Measurements from ENCODE around the gene KANK2.

Gene KANK2

DNA sequence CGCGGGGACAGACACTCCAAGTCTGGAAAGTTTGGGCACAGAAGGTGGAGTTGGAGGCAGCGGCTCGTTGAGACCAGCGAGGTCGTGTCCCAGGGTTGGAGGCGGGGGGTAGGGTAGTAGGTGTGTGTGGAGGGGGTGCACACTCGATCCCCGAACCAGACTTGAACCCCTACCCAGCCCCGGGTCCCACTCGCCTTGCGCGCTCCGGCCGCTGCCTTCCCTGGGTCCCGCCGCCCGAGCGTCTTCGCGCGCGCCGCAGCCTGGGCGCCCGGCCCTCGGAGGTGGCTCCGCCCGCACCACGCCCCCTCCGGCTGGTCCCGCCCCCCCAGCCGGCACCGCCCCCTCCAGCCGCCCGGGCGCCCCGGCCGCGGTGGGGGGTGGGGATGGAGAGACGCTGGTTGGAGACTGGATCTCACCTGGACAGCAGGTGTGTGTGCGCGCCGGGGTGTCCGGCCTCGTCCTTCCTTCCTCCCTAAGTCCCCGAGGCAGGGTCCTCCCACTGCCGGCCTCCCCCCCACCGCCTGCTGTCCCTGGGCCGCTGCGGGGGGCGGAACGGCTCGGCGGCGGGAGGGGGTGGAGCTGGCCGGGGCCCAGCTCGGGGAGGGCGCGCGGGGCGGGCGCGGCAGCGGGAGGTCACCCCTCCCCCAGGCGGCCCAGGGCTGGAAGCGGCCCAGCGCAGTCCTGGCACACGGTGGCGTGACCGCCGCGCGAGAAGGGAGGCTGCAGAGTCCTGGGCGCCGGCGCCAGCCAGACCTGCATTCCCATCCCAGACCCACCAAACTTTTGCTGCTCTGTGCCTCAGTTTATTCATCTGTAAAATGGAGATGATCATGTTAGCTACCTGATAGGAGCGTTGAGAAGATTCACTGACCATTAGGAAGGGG, at the start of gene KANK2:
TSS of gene KANK2 (minus strand) at position 255 of the 884 bp plus-strand sequence. CDS start 3,034 bp downstream, outside the sequence.
- Mint-ChIP-seq H3K27ac (no peak within 1 kb of the TSS), H3K9me3 (no peaks in the 10 kb centered on the region), H3K4me3 (peak within 1 kb of the TSS; percentile 81), H3K4me1 (peaks cover 13% of the 10 kb centered on the region), H3K27me3 (peaks cover 16% of the 10 kb centered on the region), H3K36me3 (peaks cover 1% of the 10 kb centered on the region)
- DNase-seq (ENCODE audit: low spot score in 2 of 2): peak; percentile 67 to 83
- ATAC-seq (ENCODE audit: low read depth): peak; percentile 92

DNA sequence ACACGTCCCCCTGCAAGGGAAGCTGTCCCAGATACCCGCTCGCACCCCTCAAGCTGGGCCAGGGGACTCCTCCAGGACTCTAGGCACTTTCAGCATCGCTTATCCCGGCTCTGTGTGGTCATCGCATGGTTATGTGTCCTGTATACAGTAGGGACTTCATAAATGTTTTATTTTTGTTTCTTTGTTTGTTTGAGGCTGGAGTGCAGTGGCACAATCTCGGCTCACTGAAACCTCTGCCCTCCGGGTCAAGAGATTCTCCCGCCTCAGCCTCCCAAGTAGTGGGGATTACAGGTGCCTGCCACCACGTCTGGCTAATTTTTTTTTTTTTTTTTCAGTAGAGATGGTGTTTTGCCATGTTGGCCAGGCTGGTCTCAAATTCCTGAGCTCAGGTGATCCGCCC, 49.6 kb upstream of the KANK2 start:
- Mint-ChIP-seq H3K4me3 (no peak overlapping the region), H3K36me3 (no peaks in the 10 kb centered on the region), H3K27ac (no peak overlapping the region), H3K4me1 (peaks cover 4% of the 10 kb centered on the region), H3K27me3 (peaks cover 3% of the 10 kb centered on the region), H3K9me3 (no peaks in the 10 kb centered on the region)
- DNase-seq (ENCODE audit: low spot score in 2 of 2) (no peak), ATAC-seq (ENCODE audit: low read depth) (no peak)

DNA sequence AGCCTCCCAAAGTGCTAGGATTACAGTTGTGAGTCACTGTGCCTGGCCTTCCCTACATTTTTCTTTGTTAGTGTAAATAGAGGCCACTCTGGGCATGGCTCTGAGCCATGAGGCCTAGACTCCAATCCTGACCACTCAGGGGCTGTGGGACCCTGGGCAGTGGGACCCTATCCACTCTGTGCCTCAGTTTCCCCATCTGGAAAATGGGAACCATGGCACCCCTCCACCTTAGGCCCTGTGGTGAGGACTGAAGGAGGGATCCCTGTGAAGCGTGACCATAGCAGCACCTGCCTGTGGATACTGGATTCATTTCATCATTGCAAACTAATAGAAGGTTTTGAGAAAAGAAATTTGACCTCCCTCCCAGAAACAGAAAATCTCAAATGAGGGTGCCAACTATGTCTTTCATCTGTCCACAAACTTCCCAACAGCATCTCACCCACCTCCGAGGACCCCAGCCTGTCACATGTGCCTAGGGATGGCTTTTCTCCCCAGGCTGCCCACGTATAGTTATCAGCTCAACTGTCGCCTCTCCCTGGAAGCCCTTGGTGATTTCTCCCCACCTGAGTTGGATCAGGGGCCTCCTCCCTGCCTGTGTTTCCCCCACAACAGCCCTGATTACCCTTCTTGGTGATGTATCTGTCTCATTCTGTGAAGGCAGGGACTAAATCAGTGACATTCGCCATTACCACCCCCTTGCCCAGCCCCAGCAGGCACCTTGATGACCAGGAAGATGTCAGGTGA, 47.7 kb upstream of the KANK2 start:
- Mint-ChIP-seq H3K27ac (no peak overlapping the region), H3K4me1 (peaks cover 4% of the 10 kb centered on the region), H3K4me3 (no peak overlapping the region), H3K27me3 (peaks cover 3% of the 10 kb centered on the region), H3K36me3 (no peaks in the 10 kb centered on the region), H3K9me3 (no peaks in the 10 kb centered on the region)
- DNase-seq (ENCODE audit: low spot score in 2 of 2): no peak
- no peak for ATAC-seq (ENCODE audit: low read depth)

DNA sequence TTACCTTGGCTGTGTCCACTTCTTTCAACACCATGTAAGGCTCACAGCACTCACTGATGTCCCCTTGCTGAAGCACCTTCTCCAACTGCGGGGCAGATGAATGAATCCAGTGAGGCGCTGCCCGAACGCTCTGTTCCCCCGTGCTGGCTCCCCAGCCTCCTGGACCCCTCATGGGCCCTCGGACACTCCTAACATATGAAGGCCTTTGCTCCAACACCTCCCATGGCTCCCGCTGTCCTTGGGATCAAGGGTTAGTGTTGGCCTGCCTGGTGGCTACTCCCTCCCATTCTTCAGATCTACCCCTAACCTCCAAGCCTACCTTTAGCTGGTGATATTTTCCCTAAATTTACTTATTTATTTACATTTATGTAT, 46.4 kb upstream of the KANK2 start:
- Mint-ChIP-seq H3K27ac (peak overlapping the region; percentile 12), H3K27me3 (peaks cover 3% of the 10 kb centered on the region), H3K36me3 (no peaks in the 10 kb centered on the region), H3K4me3 (no peak overlapping the region), H3K9me3 (peaks cover 2% of the 10 kb centered on the region), H3K4me1 (peaks cover 4% of the 10 kb centered on the region)
- DNase-seq (ENCODE audit: low spot score in 2 of 2): no peak
- ATAC-seq (ENCODE audit: low read depth): peak; percentile 6

DNA sequence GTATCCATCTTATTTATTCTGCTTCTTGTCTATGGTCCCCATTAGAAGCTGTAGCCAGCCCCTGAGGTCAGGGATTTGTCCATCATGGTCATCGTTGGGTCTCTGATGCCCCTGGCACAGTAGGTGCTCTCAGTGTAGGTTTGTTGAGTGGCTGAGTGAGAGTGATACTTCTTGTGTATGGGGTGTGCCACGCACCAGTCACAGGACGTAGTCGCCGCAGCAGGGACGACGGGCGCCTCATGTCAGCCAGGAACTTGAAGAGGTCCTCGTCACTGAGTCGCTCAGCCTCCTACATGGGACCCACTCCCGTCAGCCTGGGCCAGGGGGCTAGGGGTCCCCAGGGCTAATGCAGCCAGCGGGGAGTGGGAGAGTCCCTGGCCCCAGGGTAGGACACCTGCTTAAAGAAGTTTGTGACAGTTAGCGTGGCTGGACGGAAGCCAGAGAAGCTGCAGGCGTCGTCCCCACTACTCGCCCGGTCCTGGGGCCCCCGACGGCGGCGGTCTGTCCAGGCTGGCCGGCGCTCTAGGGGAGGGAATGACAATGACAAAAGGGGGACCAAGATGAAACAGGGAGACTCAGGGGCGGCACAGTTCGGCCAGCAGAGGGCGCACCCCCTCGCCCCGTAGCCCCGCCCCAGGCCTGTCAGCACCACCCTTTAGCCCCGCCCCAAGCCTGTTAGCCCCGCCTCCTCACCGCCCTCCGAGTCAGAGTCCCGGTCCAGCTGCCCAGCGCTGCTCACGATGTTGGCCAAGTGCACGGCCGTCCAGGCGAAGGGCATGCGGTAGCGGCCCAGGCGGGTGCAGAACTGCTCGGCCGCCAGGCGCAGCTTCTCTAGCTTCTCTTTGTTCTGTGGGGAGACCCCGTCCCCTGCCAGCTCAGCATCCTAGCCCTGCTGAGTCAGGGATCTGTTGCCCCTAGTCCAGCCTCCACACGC, 45.8 kb upstream of the KANK2 start:
- Mint-ChIP-seq H3K27me3 (peaks cover 3% of the 10 kb centered on the region), H3K36me3 (peaks cover 3% of the 10 kb centered on the region), H3K4me1 (peaks cover 4% of the 10 kb centered on the region), H3K4me3 (no peak overlapping the region), H3K9me3 (peaks cover 6% of the 10 kb centered on the region), H3K27ac (peak overlapping the region; percentile 12)
- ATAC-seq (ENCODE audit: low read depth): peak; percentile 97
- peak; percentile 76 to 88 for DNase-seq (ENCODE audit: low spot score in 2 of 2)

DNA sequence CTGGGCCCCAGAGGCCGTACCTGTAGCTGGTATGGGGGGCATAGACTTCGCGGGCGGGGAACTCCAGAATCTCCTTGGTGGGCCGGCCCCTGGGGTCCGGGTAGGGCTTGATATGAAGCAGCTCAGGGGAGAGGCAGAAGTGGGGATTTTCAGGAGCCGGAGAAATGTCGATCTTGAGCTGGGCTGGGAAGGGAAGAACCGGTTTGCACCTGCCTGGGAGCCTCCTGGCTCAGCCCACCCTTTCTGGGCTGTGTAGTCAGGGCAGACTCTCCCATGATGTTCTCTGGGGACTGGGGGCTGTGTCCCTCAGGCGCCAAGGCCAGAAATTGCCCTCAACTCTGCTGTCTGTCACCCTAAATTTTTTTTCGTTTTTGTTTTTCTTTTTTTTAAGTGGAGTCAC, 44.7 kb upstream of the KANK2 start:
- H3K9me3 Mint-ChIP-seq: peaks cover 10% of the 10 kb centered on the region
- no peak for ATAC-seq (ENCODE audit: low read depth)

DNA sequence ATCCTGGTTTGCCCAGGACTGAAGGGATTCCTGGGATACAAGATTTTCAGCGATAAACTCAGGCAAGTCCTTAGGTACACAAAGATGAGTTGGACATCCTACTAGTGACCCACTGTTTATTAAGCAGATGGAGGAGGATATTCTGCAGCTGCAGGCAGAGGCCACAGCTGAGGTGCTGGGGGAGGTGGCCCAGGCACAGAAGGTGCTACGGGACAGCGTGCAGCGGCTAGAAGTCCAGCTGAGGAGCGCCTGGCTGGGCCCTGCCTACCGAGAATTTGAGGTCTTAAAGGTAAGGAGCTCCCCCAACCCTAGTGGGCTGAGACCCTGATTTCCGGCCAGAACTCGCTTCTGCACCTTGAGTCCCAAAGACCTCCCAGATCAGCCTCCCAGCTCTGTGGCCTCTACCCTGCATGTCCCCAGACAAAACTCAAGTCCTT, 42.7 kb upstream of the KANK2 start:
- H3K4me3 Mint-ChIP-seq: no peak overlapping the region
- ATAC-seq (ENCODE audit: low read depth): no peak
- DNase-seq (ENCODE audit: low spot score in 2 of 2): no peak
- H3K27me3 Mint-ChIP-seq: peaks cover 2% of the 10 kb centered on the region
- H3K4me1 Mint-ChIP-seq: peaks cover 4% of the 10 kb centered on the region
- H3K27ac Mint-ChIP-seq: no peak overlapping the region
- H3K9me3 Mint-ChIP-seq: peaks cover 10% of the 10 kb centered on the region
- peaks cover 8% of the 10 kb centered on the region for H3K36me3 Mint-ChIP-seq

More for the DNA sequence above, 44.7 kb upstream of the KANK2 start:
- DNase-seq (ENCODE audit: low spot score in 2 of 2): no peak
- peaks cover 4% of the 10 kb centered on the region for H3K4me1 Mint-ChIP-seq
- peaks cover 3% of the 10 kb centered on the region for H3K27me3 Mint-ChIP-seq
- peaks cover 6% of the 10 kb centered on the region for H3K36me3 Mint-ChIP-seq
- H3K4me3 Mint-ChIP-seq: no peak overlapping the region
- H3K27ac Mint-ChIP-seq: no peak overlapping the region

DNA sequence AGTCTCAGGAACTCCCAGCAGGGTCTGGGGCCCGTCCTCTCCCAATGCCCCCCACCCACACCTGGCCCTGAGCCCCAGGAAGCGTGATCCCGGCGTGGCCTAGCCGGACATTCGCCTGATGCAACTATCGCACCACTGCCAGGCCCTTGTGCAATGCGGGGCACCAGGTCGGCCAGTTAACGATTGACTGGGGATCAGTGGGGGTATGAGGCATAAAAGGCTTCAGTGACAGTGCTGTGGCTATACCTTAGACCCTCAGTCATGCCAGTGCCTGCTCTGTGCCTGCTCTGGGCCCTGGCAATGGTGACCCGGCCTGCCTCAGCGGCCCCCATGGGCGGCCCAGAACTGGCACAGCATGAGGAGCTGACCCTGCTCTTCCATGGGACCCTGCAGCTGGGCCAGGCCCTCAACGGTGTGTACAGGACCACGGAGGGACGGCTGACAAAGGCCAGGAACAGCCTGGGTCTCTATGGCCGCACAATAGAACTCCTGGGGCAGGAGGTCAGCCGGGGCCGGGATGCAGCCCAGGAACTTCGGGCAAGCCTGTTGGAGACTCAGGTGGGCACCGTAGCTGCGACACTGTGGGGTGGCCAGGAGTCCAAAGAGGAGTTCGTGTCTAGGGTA, 42.1 kb upstream of the KANK2 start, which contains the start of gene ANGPTL8:
TSS of gene ANGPTL8 (plus strand) at position 243 of the 624 bp plus-strand sequence. CDS start at position 262, 19 bp downstream.
- DNase-seq (ENCODE audit: low spot score in 2 of 2) (no peak), ATAC-seq (ENCODE audit: low read depth) (no peak)
- H3K36me3 Mint-ChIP-seq: peaks cover 8% of the 10 kb centered on the region
- peaks cover 10% of the 10 kb centered on the region for H3K9me3 Mint-ChIP-seq
- H3K27me3 Mint-ChIP-seq: peaks cover 2% of the 10 kb centered on the region
- no peak within 1 kb of the TSS for H3K27ac Mint-ChIP-seq
- H3K4me1 Mint-ChIP-seq: peaks cover 4% of the 10 kb centered on the region
- H3K4me3 Mint-ChIP-seq: no peak within 1 kb of the TSS

DNA sequence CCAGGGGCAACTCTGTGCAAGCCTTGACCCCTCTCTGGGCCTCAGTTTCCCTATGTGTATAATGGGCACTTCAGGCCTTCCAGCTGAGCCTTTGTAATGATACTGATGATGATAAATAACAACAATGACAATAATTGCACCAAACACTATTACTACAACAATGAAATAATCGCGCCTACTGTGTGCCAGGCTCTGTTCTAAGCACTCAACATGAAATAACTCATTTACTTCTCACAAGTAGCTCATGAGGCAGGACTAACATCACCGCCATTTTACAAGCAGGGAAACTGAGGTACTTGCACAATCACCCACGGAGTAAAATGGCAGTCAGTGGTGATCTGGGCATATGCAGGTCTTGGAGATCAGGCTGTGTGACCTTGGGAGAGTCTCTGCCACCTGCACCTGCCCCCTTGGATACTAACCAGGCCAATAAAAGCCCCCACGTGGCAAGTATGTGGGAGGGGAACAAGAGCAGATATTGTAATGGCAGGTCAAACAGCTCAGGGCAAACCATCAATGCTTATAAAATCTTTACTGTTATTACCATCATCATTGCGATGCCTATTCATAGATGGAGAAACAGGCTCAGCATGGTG, 41.5 kb upstream of the KANK2 start:
- ATAC-seq (ENCODE audit: low read depth) (no peak), DNase-seq (ENCODE audit: low spot score in 2 of 2) (no peak)
- Mint-ChIP-seq H3K27ac (no peak overlapping the region), H3K36me3 (peaks cover 8% of the 10 kb centered on the region), H3K4me1 (peaks cover 4% of the 10 kb centered on the region), H3K4me3 (no peak overlapping the region), H3K9me3 (peaks cover 10% of the 10 kb centered on the region), H3K27me3 (peaks cover 2% of the 10 kb centered on the region)

DNA sequence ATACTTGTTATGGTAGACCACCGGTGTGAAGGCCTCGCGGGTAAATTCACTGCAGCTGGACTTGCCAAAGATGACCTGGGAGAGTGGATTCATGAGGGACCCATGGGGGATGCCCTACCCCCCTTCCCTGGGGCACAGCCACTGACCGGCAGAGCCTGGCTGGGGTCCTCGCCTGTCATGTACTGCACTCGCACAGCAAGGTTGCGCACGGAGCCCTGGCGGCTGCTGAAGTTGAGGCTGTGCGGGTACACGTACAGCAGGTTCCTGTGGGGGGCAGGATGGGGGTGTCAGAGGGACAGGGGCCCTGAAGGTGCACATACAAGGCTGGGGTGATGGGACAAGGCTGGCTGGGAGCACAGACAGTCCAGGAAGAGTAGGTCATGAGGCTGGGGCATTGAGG, 40.7 kb upstream of the KANK2 start:
- ATAC-seq (ENCODE audit: low read depth): no peak
- H3K9me3 Mint-ChIP-seq: peaks cover 10% of the 10 kb centered on the region
- no peak for DNase-seq (ENCODE audit: low spot score in 2 of 2)
- H3K27ac Mint-ChIP-seq: no peak overlapping the region
- H3K4me1 Mint-ChIP-seq: no peaks in the 10 kb centered on the region
- H3K36me3 Mint-ChIP-seq: peaks cover 8% of the 10 kb centered on the region
- H3K27me3 Mint-ChIP-seq: no peaks in the 10 kb centered on the region
- no peak overlapping the region for H3K4me3 Mint-ChIP-seq

DNA sequence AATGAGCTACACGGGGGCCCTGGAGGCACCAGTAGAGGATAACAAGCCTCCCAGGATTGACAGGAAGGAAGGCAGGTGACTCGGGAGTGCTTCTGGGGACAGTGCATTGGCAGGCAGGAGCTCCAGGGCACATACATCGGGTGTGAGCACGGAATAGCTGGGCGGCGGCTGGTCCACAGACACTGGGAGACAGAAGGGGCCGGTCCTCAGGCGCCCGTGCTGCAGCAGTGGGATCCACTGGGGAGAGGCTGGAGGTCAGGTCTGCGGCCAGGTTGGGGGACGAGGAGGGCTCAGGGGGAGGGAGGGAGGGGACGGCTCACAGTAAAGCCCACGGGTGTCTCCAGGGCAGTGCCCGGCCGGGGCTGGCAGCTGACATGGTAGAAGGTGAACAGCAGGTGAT, 40.0 kb upstream of the KANK2 start:
- Mint-ChIP-seq H3K9me3 (peaks cover 10% of the 10 kb centered on the region), H3K4me3 (no peak overlapping the region), H3K4me1 (no peaks in the 10 kb centered on the region), H3K27me3 (no peaks in the 10 kb centered on the region), H3K27ac (no peak overlapping the region), H3K36me3 (peaks cover 8% of the 10 kb centered on the region)
- ATAC-seq (ENCODE audit: low read depth): no peak
- DNase-seq (ENCODE audit: low spot score in 2 of 2): no peak

DNA sequence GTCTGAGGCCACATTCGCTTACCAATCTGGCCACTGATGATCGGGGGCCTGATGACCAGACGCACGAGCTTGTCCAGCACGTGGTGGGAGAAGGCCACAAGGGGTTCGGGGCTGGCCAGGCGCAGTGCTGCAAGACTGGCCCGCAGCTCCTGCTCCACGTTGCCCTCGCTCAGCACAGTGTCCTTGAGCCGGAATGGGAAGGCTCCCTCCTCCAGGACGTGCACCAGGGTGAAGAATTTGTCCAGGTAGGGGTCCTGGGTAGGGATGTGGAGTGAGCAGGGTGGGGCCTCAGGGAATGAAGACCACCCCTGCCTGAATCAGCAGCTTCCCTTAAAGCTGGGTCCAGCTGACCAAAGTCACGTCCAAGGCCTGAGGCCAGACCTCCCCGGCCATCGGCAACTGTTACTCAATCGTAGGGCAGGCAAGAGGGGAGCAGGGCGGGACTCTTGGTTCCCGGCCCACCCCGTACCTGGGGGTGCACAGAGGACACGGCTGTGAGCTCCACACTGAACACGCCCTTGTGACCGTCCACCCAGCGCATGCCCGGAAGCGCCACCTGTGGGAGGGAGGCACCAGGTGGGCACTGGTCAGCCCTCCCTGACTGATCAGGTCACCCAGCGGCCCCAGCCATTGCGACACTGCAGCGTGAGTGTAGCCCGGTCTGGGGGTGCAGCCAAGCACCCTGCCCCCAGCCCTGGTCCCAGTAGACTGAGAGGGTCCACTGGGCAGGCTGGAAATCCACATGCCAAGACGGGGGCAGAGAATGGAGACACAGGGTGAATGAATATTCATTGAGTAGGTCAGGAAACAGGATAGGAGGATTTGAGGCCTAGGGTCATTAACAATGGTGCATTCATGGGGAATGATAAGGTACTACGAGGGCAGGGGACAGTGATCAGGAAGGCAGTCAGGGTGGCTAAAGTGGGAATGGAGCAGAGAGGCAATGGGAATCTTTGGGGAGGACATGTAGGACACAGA, 39.3 kb upstream of the KANK2 start:
- Mint-ChIP-seq H3K4me3 (no peak overlapping the region), H3K36me3 (peaks cover 8% of the 10 kb centered on the region), H3K9me3 (peaks cover 10% of the 10 kb centered on the region), H3K4me1 (no peaks in the 10 kb centered on the region), H3K27ac (no peak overlapping the region), H3K27me3 (no peaks in the 10 kb centered on the region)
- DNase-seq (ENCODE audit: low spot score in 2 of 2) (no peak), ATAC-seq (ENCODE audit: low read depth) (no peak)

All from memory B cell (primary cell).